HS-5 (cell line): ENCODE data around the gene UGT1A6.

ENCODE experiments used
- DNase-seq: peaks from one replicate; pipeline ENCODE4 v3.0.0-alpha.2; 2012; ENCODE audit warnings: low read depth

The UGT1A6 gene

GRCh38 chr2:233768076-233768475 is 75.4 kb downstream of the UGT1A6 start:
- DNase-seq = no peak

DNA sequence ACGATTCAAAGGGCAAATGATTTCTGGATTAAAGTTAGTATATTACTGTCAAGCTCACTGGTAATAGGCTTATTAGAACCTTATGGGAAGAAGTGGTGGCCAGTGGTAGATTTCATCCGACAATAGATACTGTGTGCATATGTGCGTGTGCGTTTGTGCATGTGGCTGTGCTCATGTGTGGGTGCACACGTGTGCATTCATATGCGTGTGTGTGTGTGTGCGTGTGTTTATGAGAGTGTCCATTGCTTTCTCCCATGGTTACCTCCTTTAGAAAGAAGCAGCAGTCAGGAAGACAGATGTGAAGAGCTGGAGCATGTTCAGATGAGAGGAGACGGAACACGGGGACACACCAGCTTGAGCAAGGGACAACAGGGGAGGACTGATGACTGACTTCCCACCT is 76.6 kb downstream of the UGT1A6 start:
- no peak for DNase-seq

GRCh38 chr2:233772153-233772552 is 79.5 kb downstream of the UGT1A6 start:
- DNase-seq = no peak

GRCh38 chr2:233772583-233772982 is 79.9 kb downstream of the UGT1A6 start:
- DNase-seq = no peak

GRCh38 chr2:233773854-233774253 is 81.2 kb downstream of the UGT1A6 start:
- no peak for DNase-seq

DNA sequence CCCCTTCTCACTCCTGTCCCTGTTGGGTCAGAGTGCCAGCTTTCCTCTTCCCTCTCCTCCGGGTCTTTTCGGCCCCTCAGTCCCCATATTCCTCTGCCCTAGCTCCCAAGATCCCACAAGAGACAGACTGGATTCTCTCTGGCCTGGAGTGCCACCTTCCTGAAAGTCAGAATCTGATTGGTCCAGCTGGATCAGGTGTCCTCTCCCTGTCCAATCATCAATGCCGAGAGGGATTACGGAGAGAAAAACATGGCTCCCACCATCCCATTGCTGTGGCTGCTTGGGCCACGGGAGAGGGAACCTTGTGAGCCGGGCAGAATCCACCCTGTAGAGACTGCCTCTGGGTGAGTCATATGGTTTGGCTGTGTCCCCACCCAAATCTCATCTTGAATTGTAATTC is 82.7 kb downstream of the UGT1A6 start:
- no peak for DNase-seq

DNA sequence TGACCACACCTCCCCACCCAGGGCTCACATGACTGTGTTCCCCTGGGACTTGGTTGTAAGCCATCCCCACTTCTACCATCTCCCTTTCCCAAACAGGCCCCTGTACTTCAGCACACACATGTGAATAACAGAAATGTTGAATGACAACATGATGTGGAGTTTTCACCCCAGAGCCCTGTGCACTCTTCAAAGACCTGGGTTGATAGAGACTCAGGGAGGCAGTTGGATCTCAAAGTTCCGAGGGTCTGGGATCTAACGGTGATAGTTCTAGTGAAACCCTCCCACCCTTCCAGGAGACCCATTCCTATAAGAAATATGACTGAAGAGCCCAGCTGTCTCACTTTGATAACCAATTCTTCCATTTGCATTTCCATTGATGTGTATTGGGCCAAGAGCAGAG is 85.3 kb downstream of the UGT1A6 start, which contains the start of gene MROH2A:
TSS of gene MROH2A (plus strand) at position 301 of the 400 bp plus-strand sequence. CDS start 1,029 bp downstream, outside the sequence.
- DNase-seq = no peak

DNA sequence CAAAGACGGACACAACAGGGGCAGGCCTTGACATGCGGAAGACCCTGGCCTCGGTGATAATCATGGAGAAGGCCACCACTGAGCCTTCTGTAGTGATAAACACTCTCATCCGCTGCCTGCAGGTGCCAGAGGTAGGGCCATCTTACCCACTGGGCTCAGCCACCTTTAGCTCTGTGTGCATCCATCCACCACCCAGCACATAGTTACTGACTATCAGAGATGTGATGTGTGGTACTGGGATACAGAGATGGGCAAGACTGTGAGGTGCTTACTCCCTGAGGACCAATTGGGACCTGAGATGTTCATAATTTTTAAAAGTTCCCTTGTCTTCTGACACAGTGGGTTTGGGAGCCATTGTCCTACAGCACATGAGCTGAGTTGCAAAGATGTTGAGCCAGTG is 87.0 kb downstream of the UGT1A6 start:
- no peak for DNase-seq

- DNase-seq = no peak
Measured at GRCh38 chr2:233780771-233781170, 88.1 kb downstream of the UGT1A6 start.

DNA sequence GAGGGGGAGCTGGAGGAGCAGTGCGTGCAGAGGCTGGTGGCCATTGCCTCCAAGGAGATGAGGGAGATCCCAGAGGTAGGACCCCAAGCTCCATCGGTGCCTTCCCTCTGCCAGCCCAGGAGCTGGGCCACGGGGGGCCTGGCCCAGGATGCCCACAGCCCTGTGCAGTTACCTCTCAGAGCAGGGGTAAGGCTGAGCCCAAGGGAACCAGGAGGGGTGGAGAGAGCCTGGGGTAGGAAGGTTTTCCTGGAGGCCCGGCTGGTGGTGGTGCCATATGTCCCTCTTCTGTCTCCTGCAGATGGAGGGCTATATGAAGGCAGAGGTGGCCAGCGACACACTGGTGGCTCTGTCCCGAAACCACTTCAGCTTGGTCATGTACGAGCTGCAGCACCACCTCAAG is 96.9 kb downstream of the UGT1A6 start:
- DNase-seq = no peak

GRCh38 chr2:233791151-233791882 is 98.6 kb downstream of the UGT1A6 start:
- DNase-seq = no peak

DNA sequence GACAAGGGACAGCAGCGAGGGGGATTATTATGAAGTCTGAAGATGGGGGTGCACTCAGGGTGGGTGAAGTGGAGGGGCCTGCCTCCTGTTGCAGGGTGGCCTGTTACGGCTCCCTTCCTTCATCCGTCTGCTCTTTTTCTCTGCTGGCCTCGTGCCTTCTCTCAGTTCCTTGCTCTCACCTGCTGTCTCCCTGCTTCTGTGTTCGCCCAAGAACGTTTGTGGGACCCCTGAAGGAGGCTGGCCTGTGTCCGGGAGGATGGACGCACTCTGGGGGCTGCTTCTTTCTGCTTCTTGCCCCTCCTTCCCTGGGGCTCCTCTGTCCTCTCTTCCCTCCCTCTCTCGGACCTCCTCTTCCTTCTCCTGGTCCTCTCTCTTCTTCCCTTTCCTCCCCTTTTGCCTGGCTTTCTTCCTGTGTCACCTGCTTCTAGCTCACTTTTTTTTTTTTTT is 99.2 kb downstream of the UGT1A6 start:
- no peak for DNase-seq

- DNase-seq = no peak
Measured at GRCh38 chr2:233792720-233793119, 100.0 kb downstream of the UGT1A6 start.

DNA sequence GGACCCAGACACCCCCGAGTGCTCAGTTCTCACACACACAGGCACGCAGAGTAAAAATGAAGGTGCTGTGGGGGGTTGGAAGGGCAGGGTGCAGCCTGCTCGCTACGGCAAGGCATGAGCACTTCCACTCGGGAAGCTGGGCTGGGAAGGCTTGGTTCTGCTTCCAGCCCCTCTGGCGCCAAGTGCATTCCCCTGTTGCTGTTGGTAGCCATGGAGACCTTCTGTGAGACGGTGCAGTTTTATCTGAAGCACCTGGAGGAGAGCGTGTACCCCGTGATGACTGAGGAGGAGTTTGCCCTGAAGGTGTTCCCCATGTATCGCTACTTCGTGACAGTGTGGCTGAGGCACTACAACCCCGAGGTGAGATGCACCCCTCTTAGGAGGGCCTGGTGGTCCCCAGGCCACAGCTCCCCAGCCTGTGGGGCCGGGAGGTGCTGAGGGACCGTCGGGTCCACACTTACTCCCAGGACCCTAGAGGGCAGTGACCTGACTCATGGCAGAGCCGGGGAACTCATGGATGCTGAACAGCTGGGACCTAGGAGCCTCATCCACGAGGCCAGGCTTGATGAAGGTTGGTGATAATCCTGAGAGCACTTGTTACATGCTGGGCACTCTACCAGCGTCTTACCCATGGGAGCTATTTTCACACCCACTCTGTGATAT is 100.9 kb downstream of the UGT1A6 start:
- no peak for DNase-seq

DNA sequence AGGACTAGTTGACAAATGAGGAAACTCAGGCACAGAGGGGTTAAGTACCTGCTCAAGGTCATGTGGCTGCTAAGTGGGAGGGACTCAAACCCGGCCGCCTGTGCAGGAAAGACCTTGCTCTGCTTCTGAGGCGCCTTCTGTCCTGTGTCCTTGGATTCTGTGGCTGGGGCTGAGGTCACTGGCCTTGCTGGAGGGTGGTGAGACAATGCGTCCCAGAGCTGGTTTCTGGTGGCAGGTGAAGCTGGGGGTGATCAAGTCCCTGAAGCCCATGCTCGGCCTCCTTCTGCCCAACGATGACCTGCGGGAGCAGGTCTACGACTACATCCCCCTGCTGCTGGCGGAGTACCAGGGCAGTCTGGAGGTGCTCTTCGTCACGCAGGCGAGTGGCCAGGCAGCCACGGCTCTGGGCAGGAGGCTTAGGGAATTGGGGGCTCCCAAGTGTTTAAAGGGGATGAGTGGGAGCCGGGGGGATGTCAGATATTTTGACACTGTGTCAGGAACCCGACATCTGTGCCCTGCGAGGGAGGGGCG is 101.5 kb downstream of the UGT1A6 start:
- DNase-seq = no peak

DNA sequence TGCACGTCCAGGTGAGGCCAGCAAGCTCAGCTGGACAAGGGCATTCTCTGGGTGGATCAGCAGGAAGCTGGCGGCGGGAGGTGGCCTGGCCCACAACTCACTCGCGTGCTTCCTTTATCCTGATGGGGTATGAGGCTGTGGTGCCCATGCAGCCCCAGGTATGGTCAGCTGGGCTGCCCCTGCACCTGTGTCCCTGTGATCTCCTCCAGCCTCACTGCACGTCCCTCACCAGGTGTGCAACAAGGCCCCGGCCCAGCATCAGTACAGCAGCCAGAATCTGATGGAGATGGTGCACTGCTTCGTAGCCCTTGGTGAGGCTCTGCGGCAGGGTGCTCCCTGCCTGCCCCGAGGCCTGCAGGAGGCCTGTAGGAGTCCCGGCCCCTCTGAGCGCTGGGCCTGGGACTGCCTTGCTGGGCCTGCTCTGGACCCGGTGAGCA is 103.1 kb downstream of the UGT1A6 start:
- DNase-seq = no peak

GRCh38 chr2:233796254-233796653 is 103.6 kb downstream of the UGT1A6 start:
- no peak for DNase-seq

DNA sequence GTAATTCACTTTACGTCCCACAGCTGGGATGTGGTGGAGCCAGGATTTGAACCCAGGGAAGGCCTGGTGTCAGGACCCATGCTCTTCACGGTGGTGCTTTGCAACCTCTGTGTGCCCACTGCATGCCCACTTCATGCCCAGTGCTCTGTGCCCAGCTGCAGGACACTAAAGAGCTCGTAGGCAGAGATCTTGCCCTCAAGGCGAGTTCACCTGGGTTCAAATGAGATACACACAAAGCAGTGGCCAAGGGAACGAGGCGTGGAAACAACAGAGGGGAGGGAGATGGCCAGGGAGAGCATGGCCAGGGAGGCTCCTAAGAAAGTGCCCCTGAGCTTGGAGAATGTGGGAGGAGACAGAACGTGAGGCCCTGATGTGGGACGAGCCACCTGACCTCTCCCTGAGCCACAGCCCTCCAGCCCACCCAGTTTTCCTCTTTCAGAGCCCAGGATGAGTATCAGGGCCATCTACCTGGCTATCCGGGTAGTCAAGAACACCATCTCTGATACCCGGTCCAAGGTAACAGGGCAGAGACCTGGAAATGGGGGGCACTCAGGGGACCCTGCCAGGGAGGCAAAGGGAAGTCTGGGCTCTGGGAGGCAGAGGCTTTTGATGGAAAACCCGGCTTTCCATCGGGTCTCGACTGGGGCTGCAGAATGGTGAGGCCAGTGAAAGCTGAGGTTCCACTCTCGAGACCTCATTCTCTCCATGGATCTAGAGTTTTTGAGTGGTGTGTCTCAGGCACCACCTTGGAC is 105.8 kb downstream of the UGT1A6 start:
- DNase-seq = no peak

GRCh38 chr2:233799087-233799665 is 106.5 kb downstream of the UGT1A6 start:
- no peak for DNase-seq

DNA sequence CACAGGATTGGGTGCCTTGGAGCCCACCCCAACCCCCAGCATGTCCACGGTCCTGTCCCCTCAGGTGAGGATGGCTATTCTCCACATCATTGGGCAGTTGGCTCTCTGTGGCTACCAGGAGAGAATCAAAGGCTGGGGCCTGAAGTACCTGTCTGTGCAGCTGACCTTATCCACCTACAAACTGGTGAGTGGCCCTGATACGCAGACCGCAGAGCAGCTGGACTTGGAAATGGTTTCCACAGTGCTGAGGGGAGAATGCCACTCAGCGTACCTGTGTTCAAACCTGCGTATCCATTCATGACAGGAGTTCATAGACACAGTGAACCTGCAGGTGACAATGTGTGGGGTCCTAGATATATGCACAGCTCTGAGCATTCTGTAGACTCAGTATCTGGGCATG is 107.0 kb downstream of the UGT1A6 start:
- DNase-seq = no peak

DNA sequence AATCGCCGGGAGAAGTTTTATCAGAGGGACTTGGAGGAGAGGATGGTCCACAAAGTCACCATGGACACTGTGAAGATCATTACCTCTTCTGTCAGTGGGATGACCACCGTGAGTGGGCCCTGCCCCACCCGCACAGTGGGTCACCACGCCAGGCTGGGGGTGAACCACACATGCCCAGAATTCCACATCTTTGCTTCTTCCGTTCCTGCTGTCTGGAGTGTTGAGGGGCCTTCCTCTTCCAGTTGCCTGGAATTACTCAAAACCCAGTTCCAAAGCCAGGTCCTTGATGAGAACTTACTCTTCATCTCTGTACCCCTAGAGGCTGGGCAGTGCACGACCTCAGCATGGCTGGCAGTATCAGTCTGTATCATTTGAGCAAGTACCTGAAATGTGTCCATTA is 107.5 kb downstream of the UGT1A6 start:
- no peak for DNase-seq
